ENCODE measurements around the gene EVC.

EVC gene

GRCh38 chr4:5755161-5755560, 44.2 kb downstream of the EVC start:
- no peak for FAIRE-seq
- DNase-seq (ENCODE audit: low spot score), result no peak

GRCh38 chr4:5755679-5756078, 44.7 kb downstream of the EVC start:
- DNase-seq (ENCODE audit: low spot score) (no peak), FAIRE-seq (no peak)

GRCh38 chr4:5756271-5756670, 45.3 kb downstream of the EVC start:
- FAIRE-seq (no peak), DNase-seq (ENCODE audit: low spot score) (no peak)

- FAIRE-seq (no peak), DNase-seq (ENCODE audit: low spot score) (no peak)
These were observed 46.1 kb downstream of the EVC start for GRCh38 chr4:5757091-5757490.

GRCh38 chr4:5757536-5757935, 46.5 kb downstream of the EVC start:
- DNase-seq (ENCODE audit: low spot score) (no peak), FAIRE-seq (no peak)

GRCh38 chr4:5757954-5758353, 47.0 kb downstream of the EVC start:
- DNase-seq (ENCODE audit: low spot score) (no peak), FAIRE-seq (no peak)

GRCh38 chr4:5758741-5759140, 47.7 kb downstream of the EVC start:
- FAIRE-seq (no peak), DNase-seq (ENCODE audit: low spot score) (peak; percentile 72)

- DNase-seq (ENCODE audit: low spot score) (no peak), FAIRE-seq (no peak)
These were observed 48.5 kb downstream of the EVC start for GRCh38 chr4:5759236-5760075.

GRCh38 chr4:5760246-5760645, 49.2 kb downstream of the EVC start:
- no peak for FAIRE-seq
- no peak for DNase-seq (ENCODE audit: low spot score)

- DNase-seq (ENCODE audit: low spot score), result no peak
- FAIRE-seq, result no peak
These were observed 50.0 kb downstream of the EVC start for GRCh38 chr4:5760936-5761480.

- no peak for FAIRE-seq
- no peak for DNase-seq (ENCODE audit: low spot score)
These were observed 59.0 kb downstream of the EVC start for GRCh38 chr4:5770051-5770450.

GRCh38 chr4:5772528-5773270, 61.7 kb downstream of the EVC start:
- FAIRE-seq (no peak), DNase-seq (ENCODE audit: low spot score) (no peak)

- no peak for DNase-seq (ENCODE audit: low spot score)
- no peak for FAIRE-seq
These were observed 62.2 kb downstream of the EVC start for GRCh38 chr4:5773271-5773555.

GRCh38 chr4:5774416-5775036, 63.5 kb downstream of the EVC start:
- FAIRE-seq (no peak), DNase-seq (ENCODE audit: low spot score) (no peak)

- FAIRE-seq (no peak), DNase-seq (ENCODE audit: low spot score) (no peak)
These were observed 65.5 kb downstream of the EVC start for GRCh38 chr4:5776510-5776909.

- DNase-seq (ENCODE audit: low spot score) (no peak), FAIRE-seq (no peak)
These were observed 70.0 kb downstream of the EVC start for GRCh38 chr4:5780831-5781480.

GRCh38 chr4:5781691-5782090, 70.7 kb downstream of the EVC start:
- DNase-seq (ENCODE audit: low spot score) (no peak), FAIRE-seq (no peak)

GRCh38 chr4:5782829-5783476, 72.0 kb downstream of the EVC start:
- DNase-seq (ENCODE audit: low spot score), result no peak
- no peak for FAIRE-seq

GRCh38 chr4:5783486-5783885, 72.5 kb downstream of the EVC start:
- FAIRE-seq, result no peak

GRCh38 chr4:5784021-5784420, 73.0 kb downstream of the EVC start:
- FAIRE-seq, result no peak
- DNase-seq (ENCODE audit: low spot score), result no peak

More at GRCh38 chr4:5783486-5783885, 72.5 kb downstream of the EVC start:
- DNase-seq (ENCODE audit: low spot score), result no peak

- no peak for DNase-seq (ENCODE audit: low spot score)
- FAIRE-seq, result no peak
These were observed 74.1 kb downstream of the EVC start for GRCh38 chr4:5784960-5785611.

Measured in urothelium cell line (cell line).